SK-N-SH (cell line): ENCODE results near the gene YES1. TPM values are rescaled to one million over a fixed set of nuclear protein-coding genes. Genes with fewer than 3 reads are reported as not detected.
"Not testable (repeated sequence)": the region's sequence is repeated elsewhere in the genome, so short reads cannot be mapped to it uniquely, and the experiment has no call there.

Experiments
- CTCF ChIA-PET: fragments of 300-600, 350-600 bp; formaldehyde crosslinking; extraction: SDS; loops from one replicate; lab custom pipeline; 2021; lab: Yijun Ruan, JAX
- POLR2A ChIA-PET: fragments of 350-600 bp; sonication (Branson Sonifier 250); formaldehyde crosslinking; extraction: SDS; loops from one replicate; lab custom pipeline; 2020; ENCODE audit warnings: antibody characterized with exemption, inconsistent platforms; lab: Yijun Ruan, JAX
- DNase-seq: peaks from one replicate; pipeline ENCODE4 v3.0.0; 2012
- H2AFZ ChIP-seq: fragments of 200-600 bp; sonication (generic); 2 replicates; pipeline ENCODE4 v1.8.1; 2016; ENCODE audit warnings: antibody characterized with exemption, mild to moderate bottlenecking, low read depth
- H3F3A ChIP-seq: fragments of 200-600 bp; sonication (generic); replicated peaks from 2 replicates; pipeline ENCODE3; 2016; ENCODE audit warnings: antibody characterized with exemption, mild to moderate bottlenecking; ENCODE audit not compliant: insufficient read depth
- H3K27ac ChIP-seq, 2 experiments: fragments of 200-500 bp in 1 of 2; fragments of 200-600 bp in 1 of 2; sonication (Bioruptor generic) in 1 of 2; sonication (generic), shearing (Covaris generic) in 1 of 2; 2 replicates each; pipeline versions ENCODE4 v1.5.1 to v1.6.1; 2014 to 2016; ENCODE audit warnings: low read depth in 2 of 2, inconsistent platforms in 1 of 2, low read length in 1 of 2, mild to moderate bottlenecking in 1 of 2, mixed read lengths in 1 of 2
- H3K27me3 ChIP-seq: fragments of 200-600 bp; sonication (generic), shearing (Covaris generic); 2 replicates; pipeline ENCODE4 v1.6.1; 2016; ENCODE audit warnings: mixed run types; ENCODE audit not compliant: insufficient read depth
- H3K36me3 ChIP-seq, 2 experiments: fragments of 200-500 bp in 1 of 2; fragments of 200-600 bp in 1 of 2; sonication (Bioruptor generic) in 1 of 2; sonication (generic) in 1 of 2; replicated peaks in 1 of 2; 2 replicates each; pipeline versions ENCODE3 to v1.5.1; 2014 to 2016; ENCODE audit warnings: low read length in 1 of 2, mild to moderate bottlenecking in 1 of 2; ENCODE audit not compliant: insufficient read depth in 2 of 2, control insufficient read depth in 1 of 2
- H3K4me1 ChIP-seq, 2 experiments: fragments of 200-500 bp in 1 of 2; fragments of 200-600 bp in 1 of 2; sonication (Bioruptor generic) in 1 of 2; sonication (generic), shearing (Covaris generic) in 1 of 2; 2 replicates each; pipeline versions ENCODE4 v1.5.1 to v1.6.1; 2014 to 2016; ENCODE audit warnings: low read depth in 1 of 2, low read length in 1 of 2, mixed run types in 1 of 2; ENCODE audit not compliant: insufficient read depth in 2 of 2, control insufficient read depth in 1 of 2
- H3K4me2 ChIP-seq: fragments of 200-600 bp; sonication (generic), shearing (Covaris generic); 2 replicates; pipeline ENCODE4 v1.6.1; 2017; ENCODE audit warnings: mixed run types
- H3K4me3 ChIP-seq, 2 experiments: fragments of 200-500 bp in 1 of 2; fragments of 200-600 bp in 1 of 2; sonication (Bioruptor generic) in 1 of 2; sonication (generic), shearing (Covaris generic) in 1 of 2; 2 replicates each; pipeline versions ENCODE4 v1.5.1 to v1.8.1; 2014 to 2016; ENCODE audit warnings: low read depth in 2 of 2, inconsistent platforms in 1 of 2, low read length in 1 of 2, mild to moderate bottlenecking in 1 of 2, mixed read lengths in 1 of 2, moderate library complexity in 1 of 2
- H3K79me2 ChIP-seq: fragments of 200-600 bp; sonication (generic); 2 replicates; pipeline ENCODE4 v1.8.1; 2017; ENCODE audit warnings: mild to moderate bottlenecking; ENCODE audit not compliant: insufficient read depth
- H3K9ac ChIP-seq: fragments of 200-600 bp; sonication (generic); 2 replicates; pipeline ENCODE4 v1.6.1; 2017; ENCODE audit warnings: mixed run types
- H3K9me2 ChIP-seq: fragments of 200-600 bp; sonication (generic); 2 replicates; pipeline ENCODE4 v1.6.1; 2017; ENCODE audit warnings: mixed run types
- H3K9me3 ChIP-seq: fragments of 200-600 bp; sonication (generic); 2 replicates; pipeline ENCODE4 v1.6.1; 2017; ENCODE audit warnings: mixed run types, mild to moderate bottlenecking, moderate library complexity
- H4K20me1 ChIP-seq: fragments of 200-600 bp; sonication (generic); 2 replicates; pipeline ENCODE4 v1.6.1; 2017; ENCODE audit warnings: mild to moderate bottlenecking, mixed run types; ENCODE audit not compliant: insufficient read depth
- FOXJ3 ChIP-seq: sonication (generic); formaldehyde crosslinking; IDR thresholded peaks from 2 replicates; pipeline ENCODE4 v1.5.1; 2020; ENCODE audit warnings: mild to moderate bottlenecking, missing genetic modification reagents
- FOXM1 ChIP-seq: IDR thresholded peaks from 2 replicates; pipeline ENCODE4 v1.4.0; 2012; ENCODE audit warnings: low read depth, mild to moderate bottlenecking
- JUND ChIP-seq: IDR thresholded peaks from 2 replicates; pipeline ENCODE4 v1.4.0; 2012
- NFIC ChIP-seq: IDR thresholded peaks from 2 replicates; pipeline ENCODE4 v1.4.0; 2012; ENCODE audit warnings: borderline replicate concordance
- PBX3 ChIP-seq: IDR thresholded peaks from 2 replicates; pipeline ENCODE4; 2012
- RCOR1 ChIP-seq: fragments of 150-350 bp; IDR thresholded peaks from 2 replicates; pipeline ENCODE4 v1.6.1; 2017; ENCODE audit warnings: antibody characterized with exemption, low read length
- WGBS: methylation state at CpG from one replicate; pipeline ENCODE4 v1.1.6; 2017; ENCODE audit warnings: low lambda C conversion rate; 5-methylcytosine and 5-hydroxymethylcytosine counted together
- polyA plus RNA-seq, 3 experiments: library from polyadenylated mRNA; depleted of rRNA; stranded (reverse); fragments of >200 nt; gene quantifications; 2 replicates each; pipeline ENCODE4 v1.2.3, GENCODE V29; 2012
- TF ChIP-seq, protein P1 (sequence below): fragments of 150-350 bp; IDR thresholded peaks from 2 replicates; pipeline ENCODE4 v1.6.1; 2017; ENCODE audit warnings: antibody characterized with exemption, low read length, low read depth, borderline replicate concordance

The YES1 gene
- polyA plus RNA-seq, 1 of the 3 experiments (the other 2 are of a cell fraction): 7.9 TPM

- TF ChIP-seq FOXM1: no peak
- TF ChIP-seq, protein P1, sequence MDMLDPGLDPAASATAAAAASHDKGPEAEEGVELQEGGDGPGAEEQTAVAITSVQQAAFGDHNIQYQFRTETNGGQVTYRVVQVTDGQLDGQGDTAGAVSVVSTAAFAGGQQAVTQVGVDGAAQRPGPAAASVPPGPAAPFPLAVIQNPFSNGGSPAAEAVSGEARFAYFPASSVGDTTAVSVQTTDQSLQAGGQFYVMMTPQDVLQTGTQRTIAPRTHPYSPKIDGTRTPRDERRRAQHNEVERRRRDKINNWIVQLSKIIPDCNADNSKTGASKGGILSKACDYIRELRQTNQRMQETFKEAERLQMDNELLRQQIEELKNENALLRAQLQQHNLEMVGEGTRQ: no peak
- H3K4me2 ChIP-seq: no peak overlapping the region
- H3K27me3 ChIP-seq: no peaks in the 10 kb centered on the region
- no peaks in the 10 kb centered on the region for H3F3A ChIP-seq
- DNase-seq: no peak
- H3K79me2 ChIP-seq: no peaks in the 10 kb centered on the region
- no peaks in the 10 kb centered on the region for H3K4me1 ChIP-seq
- no peaks in the 10 kb centered on the region for H3K9me3 ChIP-seq
- no peak overlapping the region for H3K9ac ChIP-seq
- ChIA-PET POLR2A (no interaction called here), CTCF (interaction anchor here (0.6 to 1.3 kb wide), 3 partner anchors 10 to 148 kb away, joined by 3 to 4 read pairs (median 4); no protein-coding TSS in a partner anchor)
- H3K36me3 ChIP-seq: peaks cover 0 to 11% of the 10 kb centered on the region in 2 experiments
- no peaks in the 10 kb centered on the region for H3K9me2 ChIP-seq
- no peaks in the 10 kb centered on the region for H4K20me1 ChIP-seq
- no peak overlapping the region for H3K27ac ChIP-seq
- H2AFZ ChIP-seq: no peak overlapping the region
- no peak overlapping the region for H3K4me3 ChIP-seq
Measured at GRCh38 chr18:682833-683232, 129.2 kb downstream of the YES1 start.

DNA sequence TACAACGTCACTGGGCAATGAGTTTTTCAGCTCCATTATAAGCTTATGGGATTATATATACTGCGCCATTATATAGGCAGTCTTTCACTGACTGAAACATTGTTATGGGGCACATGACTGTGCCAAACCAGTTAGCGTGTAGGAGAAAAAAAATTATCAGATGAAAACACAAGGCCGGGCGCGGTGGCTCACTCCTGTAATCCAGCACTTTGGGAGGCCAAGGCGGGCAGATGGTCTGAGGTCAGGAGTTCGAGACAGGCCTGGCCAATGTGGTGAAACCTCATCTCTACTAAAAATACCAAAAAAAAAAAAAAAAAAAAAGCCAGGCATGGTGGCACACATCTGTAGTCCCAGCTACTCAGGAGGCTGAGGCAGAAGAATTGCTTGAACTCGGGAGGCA, 129.6 kb downstream of the YES1 start:
- 96% methylated on average over 9 of the region's 9 CpGs for WGBS
- H3K9ac ChIP-seq, H3K4me2 ChIP-seq, H3K27ac ChIP-seq, H2AFZ ChIP-seq, H3F3A ChIP-seq, H3K79me2 ChIP-seq, POLR2A ChIA-PET, H3K4me1 ChIP-seq, H3K9me2 ChIP-seq, H3K27me3 ChIP-seq, H3K4me3 ChIP-seq, DNase-seq, H3K9me3 ChIP-seq, H4K20me1 ChIP-seq: not testable (repeated sequence)
- CTCF ChIA-PET: interaction anchor here (1.3 kb wide), 1 partner anchor 11 kb away, joined by 4 read pairs; no protein-coding TSS in a partner anchor
- peaks cover 0 to 15% of the 10 kb centered on the region in 2 experiments for H3K36me3 ChIP-seq

- no peaks in the 10 kb centered on the region for H3K9me3 ChIP-seq
- no peak for DNase-seq
- CTCF ChIA-PET: no interaction called here
- no peak for TF ChIP-seq PBX3
- TF ChIP-seq JUND: no peak
- TF ChIP-seq FOXJ3: no peak
- TF ChIP-seq NFIC: no peak
- TF ChIP-seq RCOR1: no peak
- H4K20me1 ChIP-seq: no peaks in the 10 kb centered on the region
- no peaks in the 10 kb centered on the region for H3F3A ChIP-seq
- no peaks in the 10 kb centered on the region for H3K27me3 ChIP-seq
- no peak overlapping the region for H3K4me2 ChIP-seq
- no peaks in the 10 kb centered on the region for H3K79me2 ChIP-seq
- no peak overlapping the region for H3K27ac ChIP-seq
- WGBS: 97% methylated on average over 3 of the region's 5 CpGs
- POLR2A ChIA-PET: no interaction called here
- no peak overlapping the region for H2AFZ ChIP-seq
- no peaks in the 10 kb centered on the region for H3K9me2 ChIP-seq
- H3K36me3 ChIP-seq: peaks cover 0 to 15% of the 10 kb centered on the region in 2 experiments
- H3K4me3 ChIP-seq: no peak overlapping the region
- H3K9ac ChIP-seq: no peak overlapping the region
- H3K4me1 ChIP-seq: no peaks in the 10 kb centered on the region
Measured at GRCh38 chr18:681985-682384, 130.1 kb downstream of the YES1 start.
